Urinary bladder (tissue), 4 donors: ENCODE results near the gene SMTNL2. TPM values are rescaled to one million over a fixed set of nuclear protein-coding genes. Genes with fewer than 3 reads are reported as not detected.
"Not testable (repeated sequence)": the region's sequence is repeated elsewhere in the genome, so short reads cannot be mapped to it uniquely, and the experiment has no call there.

Source experiments
- DNase-seq: peaks from one replicate; pipeline ENCODE4 v3.0.0-alpha.2; 2015; ENCODE audit errors: extremely low spot score
- H3K27ac ChIP-seq: one replicate; pipeline ENCODE4 v1.5.1; 2013; ENCODE audit warnings: low read depth, mild to moderate bottlenecking, moderate library complexity
- H3K36me3 ChIP-seq: one replicate; pipeline ENCODE4 v1.6.1; 2013; ENCODE audit warnings: mild to moderate bottlenecking, moderate library complexity; ENCODE audit not compliant: insufficient read depth
- H3K4me1 ChIP-seq: one replicate; pipeline ENCODE4 v1.6.1; 2013; ENCODE audit warnings: mild to moderate bottlenecking, moderate library complexity; ENCODE audit not compliant: insufficient read depth
- H3K4me3 ChIP-seq: one replicate; pipeline ENCODE4 v1.5.1; 2013; ENCODE audit warnings: low read depth, low read length
- WGBS: extraction: QIAGEN DNeasy Blood & Tissue Kit; methylation state at CpG from one replicate; pipeline ENCODE4 v1.1.7; 2013; 5-methylcytosine and 5-hydroxymethylcytosine counted together
- polyA plus RNA-seq: library from polyadenylated mRNA; stranded (reverse); fragments of 200-250 nt; gene quantifications from one replicate; pipeline ENCODE4 v1.2.3, GENCODE V29; 2013
- total RNA-seq: library from RNA; depleted of rRNA; stranded (reverse); fragments of >200 nt; gene quantifications from one replicate; pipeline ENCODE4 v1.2.3, GENCODE V29; 2014
- donor health status: healthy with polysubstance abuse.
- donor health status: healthy.

Gene SMTNL2
- total and polyA plus RNA-seq, 2 donors = 5.0 to 8.0 TPM

DNA sequence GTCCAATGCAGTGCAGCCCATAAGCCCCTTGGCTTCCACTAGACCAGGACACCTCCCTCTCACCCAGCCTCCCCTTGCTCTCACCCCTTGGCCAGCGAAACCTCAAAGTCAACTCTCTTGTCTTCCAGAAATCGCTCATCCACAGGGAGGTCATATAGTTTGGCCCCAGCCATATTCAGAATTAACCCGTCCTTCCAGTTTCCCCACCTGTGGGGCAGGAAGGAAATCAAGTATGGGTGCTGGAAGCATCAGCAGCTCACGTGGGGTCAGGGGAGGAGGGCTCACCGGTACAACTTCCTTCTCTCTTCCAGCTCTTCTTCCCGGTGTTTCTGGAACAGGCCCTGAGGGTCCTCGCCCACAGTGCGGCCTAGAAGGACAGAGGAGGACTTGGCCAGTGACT, 54.4 kb downstream of the SMTNL2 start:
- not testable (repeated sequence) for DNase-seq, H3K27ac ChIP-seq, H3K4me3 ChIP-seq, H3K4me1 ChIP-seq, H3K36me3 ChIP-seq
- 47% methylated on average over 8 of the region's 8 CpGs for WGBS

- not testable (repeated sequence) for DNase-seq, H3K4me3 ChIP-seq, H3K36me3 ChIP-seq, H3K27ac ChIP-seq, H3K4me1 ChIP-seq
- 6% methylated on average over 26 of the region's 56 CpGs for WGBS
Observed at GRCh38 chr17:4639301-4640059, 55.2 kb downstream of the SMTNL2 start.

DNA sequence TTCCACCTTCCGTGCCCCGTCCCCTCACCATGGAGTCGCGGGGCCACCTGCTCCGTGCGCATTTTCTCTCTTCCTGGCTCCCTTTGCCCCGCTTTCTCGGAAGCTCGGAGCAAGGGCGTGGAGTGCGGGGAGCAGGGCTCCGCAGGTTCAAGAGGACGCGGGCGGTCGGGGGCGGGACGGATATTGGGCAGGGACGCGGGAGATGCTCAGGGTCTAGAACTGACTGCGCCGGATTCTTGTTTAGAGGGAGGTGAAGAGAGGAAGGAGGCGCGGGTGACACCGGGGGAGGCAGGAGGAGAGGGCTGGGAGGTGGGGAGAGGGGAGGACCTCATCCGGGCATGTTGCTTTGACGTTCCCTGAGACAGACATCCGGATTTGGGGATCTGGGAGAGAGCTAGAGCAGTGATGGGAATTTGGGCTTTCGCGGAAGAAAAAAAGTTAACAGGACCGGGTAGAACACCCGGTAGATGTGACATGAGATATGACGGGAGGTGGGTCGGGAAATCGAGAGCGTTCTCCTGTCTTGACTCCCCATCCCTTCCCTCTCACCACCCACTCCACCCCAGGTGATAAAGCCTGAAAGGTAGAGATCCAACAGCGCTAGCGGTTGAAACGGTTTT, 56.4 kb downstream of the SMTNL2 start:
- H3K36me3 ChIP-seq, DNase-seq, H3K27ac ChIP-seq, H3K4me3 ChIP-seq, H3K4me1 ChIP-seq: not testable (repeated sequence)
- 1% methylated on average over 36 of the region's 39 CpGs for WGBS

GRCh38 chr17:4641297-4642195, 57.2 kb downstream of the SMTNL2 start, which contains the start of gene ALOX15:
TSS of gene ALOX15 (minus strand) at chr17:4641678. CDS start at chr17:4641651, 27 bp downstream.
- H3K27ac ChIP-seq = no peak within 1 kb of the TSS
- no peak for DNase-seq
- no peak within 1 kb of the TSS for H3K4me3 ChIP-seq
- H3K4me1 ChIP-seq = peaks cover 2% of the 10 kb centered on the region
- 7% methylated on average over 58 of the region's 58 CpGs for WGBS
- H3K36me3 ChIP-seq = no peaks in the 10 kb centered on the region

GRCh38 chr17:4642286-4642685, 58.0 kb downstream of the SMTNL2 start:
- peaks cover 2% of the 10 kb centered on the region for H3K4me1 ChIP-seq
- 23% methylated on average over 6 of the region's 6 CpGs for WGBS
- H3K4me3 ChIP-seq = no peak overlapping the region
- no peaks in the 10 kb centered on the region for H3K36me3 ChIP-seq
- no peak for DNase-seq
- no peak overlapping the region for H3K27ac ChIP-seq

DNA sequence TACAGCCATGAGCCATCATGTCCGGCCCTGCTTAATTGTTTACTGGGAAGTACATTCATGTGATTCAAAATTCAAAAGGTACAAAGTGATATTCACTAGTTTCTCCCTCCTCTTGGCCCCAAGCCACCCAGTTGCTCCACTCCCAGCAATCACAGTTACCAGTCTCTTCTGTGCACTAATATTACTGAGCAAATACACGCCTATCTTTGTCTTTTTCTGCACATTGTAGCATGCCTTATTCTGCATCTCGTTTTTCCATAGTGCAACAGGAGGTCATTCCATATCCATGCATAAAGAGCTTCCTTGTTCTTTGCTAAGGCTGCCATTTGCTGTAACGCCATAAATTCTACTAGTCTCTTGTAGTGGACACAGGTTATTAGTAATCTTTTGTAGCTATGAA, 59.3 kb downstream of the SMTNL2 start:
- Histone ChIP-seq H3K36me3 (no peaks in the 10 kb centered on the region), H3K4me1 (peaks cover 2% of the 10 kb centered on the region), H3K4me3 (no peak overlapping the region), H3K27ac (no peak overlapping the region)
- WGBS = 67% methylated on average over 4 of the region's 4 CpGs
- DNase-seq = no peak

- no peaks in the 10 kb centered on the region for H3K4me1 ChIP-seq
- no peak overlapping the region for H3K27ac ChIP-seq
- no peak for DNase-seq
- H3K4me3 ChIP-seq = no peak overlapping the region
- 71% methylated on average over 5 of the region's 5 CpGs for WGBS
- no peaks in the 10 kb centered on the region for H3K36me3 ChIP-seq
Observed at GRCh38 chr17:4645642-4646041, 61.3 kb downstream of the SMTNL2 start.

GRCh38 chr17:4648741-4649140, 64.4 kb downstream of the SMTNL2 start:
- no peak overlapping the region for H3K4me3 ChIP-seq
- H3K27ac ChIP-seq = no peak overlapping the region
- no peaks in the 10 kb centered on the region for H3K4me1 ChIP-seq
- no peaks in the 10 kb centered on the region for H3K36me3 ChIP-seq
- WGBS = 66% methylated on average over 2 of the region's 2 CpGs
- DNase-seq = no peak

DNA sequence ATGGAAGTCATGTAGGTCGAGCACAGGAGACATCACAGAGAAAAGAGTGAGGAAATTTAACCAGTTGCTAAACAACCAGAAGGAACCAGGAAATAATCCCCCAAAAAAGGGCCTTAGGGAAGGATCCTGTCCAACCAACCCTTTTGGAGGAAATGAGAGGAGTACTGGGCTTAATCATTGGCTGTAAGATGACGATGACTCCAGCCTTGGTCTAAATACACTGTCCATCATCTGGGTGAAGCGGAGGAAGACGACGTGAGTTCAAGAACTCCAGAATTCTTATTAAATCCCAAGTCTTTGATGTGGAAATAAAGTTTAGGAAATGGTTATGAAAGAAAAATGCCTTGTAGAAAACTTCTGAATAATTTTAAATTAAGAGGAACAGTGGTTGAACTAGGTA, 68.7 kb downstream of the SMTNL2 start:
- 58% methylated on average over 5 of the region's 5 CpGs for WGBS

DNA sequence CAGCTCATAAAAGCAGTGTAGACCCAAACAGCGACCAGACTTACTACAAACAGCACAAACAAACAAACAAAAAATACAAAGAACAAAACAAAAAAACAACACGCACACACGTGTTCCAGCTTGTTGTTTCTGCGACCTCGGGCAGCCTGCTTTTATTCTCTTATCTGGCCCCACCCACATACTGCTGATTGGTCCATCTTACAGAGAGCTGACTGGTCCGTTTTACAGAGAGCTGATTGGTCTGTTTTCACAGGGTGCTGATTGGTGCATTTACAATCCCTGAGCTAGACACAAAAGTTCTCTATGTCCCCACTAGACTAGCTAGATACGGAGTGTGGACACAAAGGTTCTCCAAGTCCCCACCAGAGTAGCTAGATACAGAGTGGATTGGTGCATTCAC, 71.6 kb downstream of the SMTNL2 start:
- H3K27ac ChIP-seq, H3K4me3 ChIP-seq, H3K4me1 ChIP-seq, DNase-seq, H3K36me3 ChIP-seq: not testable (repeated sequence)
- 91% methylated on average over 7 of the region's 7 CpGs for WGBS

More for the DNA sequence above, 68.7 kb downstream of the SMTNL2 start:
- H3K27ac ChIP-seq = no peak overlapping the region
- no peak for DNase-seq
- no peak overlapping the region for H3K4me3 ChIP-seq
- H3K36me3 ChIP-seq = no peaks in the 10 kb centered on the region
- H3K4me1 ChIP-seq = no peaks in the 10 kb centered on the region

DNA sequence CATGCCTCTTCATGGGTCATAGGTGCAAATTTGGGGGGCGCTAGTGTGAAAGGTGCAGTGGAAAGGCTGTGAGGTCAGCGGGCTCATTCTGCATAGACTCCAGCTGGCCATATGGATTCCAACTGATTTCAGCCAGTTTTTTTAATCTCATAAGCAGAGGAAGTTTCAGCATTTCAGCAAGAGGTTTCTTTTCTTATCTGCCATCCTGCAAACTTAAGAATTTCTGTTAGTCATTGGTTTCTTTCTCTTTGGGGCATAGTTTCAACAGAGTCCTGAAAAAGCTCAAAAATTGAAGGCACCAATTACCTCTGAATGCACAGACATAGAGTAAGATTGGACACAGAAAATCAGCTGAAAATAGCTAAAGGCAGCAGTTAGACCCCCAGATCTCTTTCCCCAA, 73.3 kb downstream of the SMTNL2 start:
- no peak overlapping the region for H3K27ac ChIP-seq
- no peak overlapping the region for H3K4me3 ChIP-seq
- 86% methylated on average over 2 of the region's 2 CpGs for WGBS
- no peaks in the 10 kb centered on the region for H3K4me1 ChIP-seq
- no peak for DNase-seq
- no peaks in the 10 kb centered on the region for H3K36me3 ChIP-seq
